ENCODE data around the gene KRT16. TPM values are rescaled to one million over a fixed set of nuclear protein-coding genes. Genes with fewer than 3 reads are reported as not detected.

Gene KRT16
- total RNA-seq, 4 donors from 2014 or later = 65.7 to 772 (median 341) TPM

- Histone ChIP-seq H3K36me3 (no peaks in the 10 kb centered on the region), H3K4me3 (no peak within 1 kb of the TSS), H3K27ac (no peak within 1 kb of the TSS), H3K9me3 (no peaks in the 10 kb centered on the region), H3K4me1 (peaks cover under 1% of the 10 kb centered on the region), H3K27me3 (peaks cover 24% of the 10 kb centered on the region)
- WGBS = 67% methylated on average over 15 of the region's 24 CpGs
- DNase-seq (ENCODE audit: low spot score in 2 of 2) = no peak
- TF ChIP-seq EP300 (IDR thresholded peaks at IDR 0.05) (no peak), POLR2A (IDR thresholded peaks at IDR 0.05) (no peak), CTCF (IDR thresholded peaks at IDR 0.05) (no peak), POLR2AphosphoS5 (IDR thresholded peaks at IDR 0.05) (no peak)
Observed at GRCh38 chr17:41571561-41572434, 40.8 kb downstream of the KRT16 start, which contains the start of gene KRT9. KRT9 (minus strand) TSS chr17:41572059; CDS start chr17:41571992, 67 bp downstream.

DNA sequence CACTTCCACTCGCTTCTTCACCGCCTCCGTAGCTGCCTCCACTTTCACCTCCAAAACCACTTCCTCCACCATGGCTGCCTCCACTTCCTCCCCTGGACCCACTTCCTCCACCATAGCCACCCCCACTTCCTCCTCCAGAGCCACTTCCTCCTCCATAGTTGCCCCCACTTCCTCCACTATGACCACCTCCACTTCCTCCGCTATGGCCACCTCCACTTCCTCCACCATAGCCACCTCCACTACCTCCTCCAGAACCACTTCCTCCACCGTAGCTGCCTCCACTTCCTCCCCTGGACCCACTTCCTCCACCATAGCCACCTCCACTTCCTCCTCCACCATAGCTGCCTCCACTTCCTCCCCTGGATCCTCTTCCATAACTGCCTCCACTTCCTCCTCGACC is 45.2 kb downstream of the KRT16 start:
- H3K9me3 ChIP-seq = no peaks in the 10 kb centered on the region
- WGBS = 87% methylated on average over 6 of the region's 6 CpGs
- H3K4me3 ChIP-seq = no peak overlapping the region
- peaks cover 11% of the 10 kb centered on the region for H3K27me3 ChIP-seq
- TF ChIP-seq POLR2A (IDR thresholded peaks at IDR 0.05) = no peak
- TF ChIP-seq POLR2AphosphoS5 (IDR thresholded peaks at IDR 0.05) = no peak
- no peaks in the 10 kb centered on the region for H3K36me3 ChIP-seq
- H3K4me1 ChIP-seq = no peaks in the 10 kb centered on the region
- DNase-seq (ENCODE audit: low spot score in 2 of 2) = no peak
- no peak overlapping the region for H3K27ac ChIP-seq

GRCh38 chr17:41565338-41565737 is 47.2 kb downstream of the KRT16 start:
- TF ChIP-seq POLR2A (IDR thresholded peaks at IDR 0.05) (no peak), EP300 (IDR thresholded peaks at IDR 0.05) (no peak), POLR2AphosphoS5 (IDR thresholded peaks at IDR 0.05) (no peak), CTCF (IDR thresholded peaks at IDR 0.05) (no peak)
- no peaks in the 10 kb centered on the region for H3K9me3 ChIP-seq
- H3K27ac ChIP-seq = no peak overlapping the region
- no peaks in the 10 kb centered on the region for H3K4me1 ChIP-seq
- DNase-seq (ENCODE audit: low spot score in 2 of 2) = no peak
- H3K27me3 ChIP-seq = peaks cover 9% of the 10 kb centered on the region
- no peaks in the 10 kb centered on the region for H3K36me3 ChIP-seq
- H3K4me3 ChIP-seq = no peak overlapping the region

GRCh38 chr17:41563607-41564170 is 48.9 kb downstream of the KRT16 start:
- Histone ChIP-seq H3K4me1 (no peaks in the 10 kb centered on the region), H3K4me3 (no peak overlapping the region), H3K27me3 (peaks cover 16% of the 10 kb centered on the region), H3K9me3 (no peaks in the 10 kb centered on the region), H3K27ac (no peak overlapping the region), H3K36me3 (no peaks in the 10 kb centered on the region)
- DNase-seq (ENCODE audit: low spot score in 2 of 2) = no peak
- TF ChIP-seq POLR2AphosphoS5 (IDR thresholded peaks at IDR 0.05) = no peak
- no peak for TF ChIP-seq POLR2A (IDR thresholded peaks at IDR 0.05)
- no peak for TF ChIP-seq EP300 (IDR thresholded peaks at IDR 0.05)
- no peak for TF ChIP-seq CTCF (IDR thresholded peaks at IDR 0.05)
- 53% methylated on average over 3 of the region's 3 CpGs for WGBS

GRCh38 chr17:41561554-41561953 is 51.0 kb downstream of the KRT16 start:
- no peaks in the 10 kb centered on the region for H3K4me1 ChIP-seq
- H3K27ac ChIP-seq = no peak overlapping the region
- peaks cover 21% of the 10 kb centered on the region for H3K27me3 ChIP-seq
- no peak overlapping the region for H3K4me3 ChIP-seq
- H3K9me3 ChIP-seq = no peaks in the 10 kb centered on the region
- 85% methylated on average over 6 of the region's 6 CpGs for WGBS
- no peak for TF ChIP-seq POLR2A (IDR thresholded peaks at IDR 0.05)
- no peak for TF ChIP-seq CTCF (IDR thresholded peaks at IDR 0.05)
- no peak for TF ChIP-seq POLR2AphosphoS5 (IDR thresholded peaks at IDR 0.05)
- no peak for TF ChIP-seq EP300 (IDR thresholded peaks at IDR 0.05)
- H3K36me3 ChIP-seq = no peaks in the 10 kb centered on the region
- DNase-seq (ENCODE audit: low spot score in 2 of 2) = no peak

Other genes with a start within 250 kb of the KRT16 start
- 100 to 1,000 TPM in 1 of 4 donors, 10 to 100 TPM in 2, not detected in 1; 10.7 to 194 (median 27.9) TPM for gene KRT33B, start 243.0 kb downstream of the KRT16 start, total RNA-seq
- 100 to 1,000 TPM in 1 of 4 donors, 10 to 100 TPM in 2, under 1 TPM in 1; 0.56 to 117 (median 22.2) TPM for gene KRT34, start 230.5 kb downstream of the KRT16 start, total RNA-seq
- gene KRT31, start 215.2 kb downstream of the KRT16 start, total RNA-seq = 100 to 1,000 TPM in 1 of 4 donors, 10 to 100 TPM in 3; 38.5 to 618 (median 84.8) TPM
- 1 to 10 TPM in 1 of 4 donors, under 1 TPM in 1, not detected in 2; 0.53 to 7.1 TPM for gene KRT37, start 188.2 kb downstream of the KRT16 start, total RNA-seq
- gene KRT38, start 171.8 kb downstream of the KRT16 start, total RNA-seq = 10 to 100 TPM in 1 of 4 donors, 1 to 10 TPM in 2, not detected in 1; 1.6 to 21.6 (median 3.9) TPM
- gene KRT32, start 145.4 kb downstream of the KRT16 start, total RNA-seq = 10 to 100 TPM in 3 of 4 donors, under 1 TPM in 1; 0.40 to 71.2 (median 14.8) TPM
- gene KRT35, start 131.6 kb downstream of the KRT16 start, total RNA-seq = 100 to 1,000 TPM in 1 of 4 donors, 10 to 100 TPM in 2, 1 to 10 TPM in 1; 2.5 to 156 (median 38.8) TPM
- gene KRT36, start 122.9 kb downstream of the KRT16 start, total RNA-seq = 1 to 10 TPM in 2 of 4 donors, under 1 TPM in 1, not detected in 1; 0.79 to 3.9 (median 1.2) TPM
- under 1 TPM in 1 of 4 donors, not detected in 3; 0.51 TPM for gene KRT13, start 107.2 kb downstream of the KRT16 start, total RNA-seq
- gene KRT15, start 93.9 kb downstream of the KRT16 start, total RNA-seq = 1,000 to 10,000 TPM in 3 of 4 donors, 100 to 1,000 TPM in 1; 690 to 2,507 (median 1,431) TPM
- 100 to 1,000 TPM; 180 to 307 (median 215) TPM for gene KRT19, start 84.5 kb downstream of the KRT16 start, total RNA-seq
- gene KRT9, start 40.7 kb downstream of the KRT16 start, total RNA-seq = 1 to 10 TPM in 1 of 4 donors, under 1 TPM in 3; 0.68 to 1.6 (median 0.82) TPM
- over 10,000 TPM in 2 of 4 donors, 1,000 to 10,000 TPM in 2; 7,400 to 12,534 (median 10,685) TPM for gene KRT14, start 25.9 kb downstream of the KRT16 start, total RNA-seq
- gene KRT17, start 11.8 kb upstream of the KRT16 start, total RNA-seq = 1,000 to 10,000 TPM in 2 of 4 donors, 100 to 1,000 TPM in 2; 434 to 2,751 (median 1,314) TPM
- 100 to 1,000 TPM; 238 to 471 (median 430) TPM for gene EIF1, start 76.1 kb upstream of the KRT16 start, total RNA-seq
- not detected for gene GAST, start 99.6 kb upstream of the KRT16 start, total RNA-seq
- gene HAP1, start 121.9 kb upstream of the KRT16 start, total RNA-seq = 1 to 10 TPM; 1.0 to 9.3 (median 1.2) TPM
- gene JUP, start 173.9 kb upstream of the KRT16 start, total RNA-seq = 1,000 to 10,000 TPM; 1,107 to 2,369 (median 1,992) TPM
- 10 to 100 TPM in 1 of 4 donors, 1 to 10 TPM in 3; 8.5 to 18.6 (median 9.2) TPM for gene P3H4, start 199.2 kb upstream of the KRT16 start, total RNA-seq
- 10 to 100 TPM; 11.7 to 14.8 (median 12.4) TPM for gene FKBP10, start 200.2 kb upstream of the KRT16 start, total RNA-seq
- 10 to 100 TPM; 21.6 to 41.2 (median 30.7) TPM for gene NT5C3B, start 223.5 kb upstream of the KRT16 start, total RNA-seq
- under 1 TPM in 1 of 4 donors, not detected in 3; 0.30 TPM for gene KLHL10, start 225.1 kb upstream of the KRT16 start, total RNA-seq